ENCODE measurements around the gene KRT38. TPM values are rescaled to one million over a fixed set of nuclear protein-coding genes. Genes with fewer than 3 reads are reported as not detected.
A peak's percentile ranks its signal among the peaks of the same experiment; 100 is the strongest.

Gene KRT38
- total RNA-seq, 1 experiment from 2014 or later = not detected

GRCh38 chr17:41483991-41484826 is 43.4 kb upstream of the KRT38 start:
- H4K20me1 ChIP-seq (ENCODE audit: low read length) = no peaks in the 10 kb centered on the region
- no peaks in the 10 kb centered on the region for H3F3A ChIP-seq (ENCODE audit: low read length, unreplicated experiment)
- DNase-seq (peak; percentile 19), ATAC-seq (peak; percentile 87)
- POLR2A ChIA-PET (ENCODE audit: unreplicated experiment) = no interaction called here
- no peaks in the 10 kb centered on the region for H3K9me2 ChIP-seq (replicated peaks; ENCODE audit: low read length)
- TF ChIP-seq EZH2 (IDR thresholded peaks at IDR 0.05; ENCODE audit: low read length, unreplicated experiment) (no peak), EZH2phosphoT487 (IDR thresholded peaks at IDR 0.05; ENCODE audit: borderline replicate concordance, low read length) (no peak)
- TF ChIP-seq, protein P1, sequence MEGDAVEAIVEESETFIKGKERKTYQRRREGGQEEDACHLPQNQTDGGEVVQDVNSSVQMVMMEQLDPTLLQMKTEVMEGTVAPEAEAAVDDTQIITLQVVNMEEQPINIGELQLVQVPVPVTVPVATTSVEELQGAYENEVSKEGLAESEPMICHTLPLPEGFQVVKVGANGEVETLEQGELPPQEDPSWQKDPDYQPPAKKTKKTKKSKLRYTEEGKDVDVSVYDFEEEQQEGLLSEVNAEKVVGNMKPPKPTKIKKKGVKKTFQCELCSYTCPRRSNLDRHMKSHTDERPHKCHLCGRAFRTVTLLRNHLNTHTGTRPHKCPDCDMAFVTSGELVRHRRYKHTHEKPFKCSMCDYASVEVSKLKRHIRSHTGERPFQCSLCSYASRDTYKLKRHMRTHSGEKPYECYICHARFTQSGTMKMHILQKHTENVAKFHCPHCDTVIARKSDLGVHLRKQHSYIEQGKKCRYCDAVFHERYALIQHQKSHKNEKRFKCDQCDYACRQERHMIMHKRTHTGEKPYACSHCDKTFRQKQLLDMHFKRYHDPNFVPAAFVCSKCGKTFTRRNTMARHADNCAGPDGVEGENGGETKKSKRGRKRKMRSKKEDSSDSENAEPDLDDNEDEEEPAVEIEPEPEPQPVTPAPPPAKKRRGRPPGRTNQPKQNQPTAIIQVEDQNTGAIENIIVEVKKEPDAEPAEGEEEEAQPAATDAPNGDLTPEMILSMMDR (conservative IDR thresholded peaks at IDR 0.05; ENCODE audit: low read depth, low read length) = no peak
- intact Hi-C loops (cut with micrococcal nuclease) = no loop called here
- no peaks in the 10 kb centered on the region for H3K36me3 ChIP-seq (ENCODE audit: low read depth, low read length)
- H3K27ac ChIP-seq (ENCODE audit: low read length) = no peak overlapping the region; the same call in 1 of the 2 replicates
- no peak overlapping the region for H3K4me3 ChIP-seq (ENCODE audit: low read length)
- BruUV-seq (replicated peaks) = no TSS peak
- CTCF ChIA-PET = interaction anchor here (1.0 kb wide), 1 partner anchor 66 kb away, joined by 4 read pairs; no protein-coding TSS in a partner anchor
- H3K4me2 ChIP-seq (ENCODE audit: low read length) = no peak overlapping the region
- no peak overlapping the region for H2AFZ ChIP-seq (ENCODE audit: low read length)
- H3K27me3 ChIP-seq (ENCODE audit: low read length) = no peaks in the 10 kb centered on the region
- H3K9me3 ChIP-seq (ENCODE audit: low read length) = no peaks in the 10 kb centered on the region
- no peak overlapping the region for H3K9ac ChIP-seq (ENCODE audit: low read length)
- H3K79me2 ChIP-seq (ENCODE audit: low read length) = no peaks in the 10 kb centered on the region
- H3K4me1 ChIP-seq (ENCODE audit: insufficient read depth, low read length) = peaks cover 6% of the 10 kb centered on the region; the same call in 1 of the 2 replicates

DNA sequence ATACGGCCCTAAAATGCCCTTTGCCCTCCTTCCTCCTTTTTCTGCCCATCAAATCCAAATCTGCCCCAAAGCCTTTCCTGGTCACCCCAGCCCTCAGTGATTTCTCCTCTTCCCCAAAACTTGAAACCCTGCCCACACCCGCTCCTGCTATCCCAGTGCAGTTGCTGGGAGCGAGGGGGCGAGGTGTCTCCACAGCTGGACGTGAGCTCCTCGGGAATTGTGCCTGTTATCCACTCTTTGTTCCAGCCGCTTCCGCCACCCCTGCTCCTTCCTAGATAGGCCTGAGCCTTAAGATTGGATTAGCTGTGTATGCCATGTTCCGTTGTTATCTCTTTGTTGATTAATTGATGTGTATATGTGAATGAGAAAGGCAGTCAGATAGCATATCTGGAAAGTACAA is 42.7 kb upstream of the KRT38 start:
- Histone ChIP-seq H3K27me3 (ENCODE audit: low read length) (no peaks in the 10 kb centered on the region), H3F3A (ENCODE audit: low read length, unreplicated experiment) (no peaks in the 10 kb centered on the region), H3K9me2 (replicated peaks; ENCODE audit: low read length) (no peaks in the 10 kb centered on the region), H3K9me3 (ENCODE audit: low read length) (no peaks in the 10 kb centered on the region), H3K4me2 (ENCODE audit: low read length) (no peak overlapping the region), H4K20me1 (ENCODE audit: low read length) (no peaks in the 10 kb centered on the region), H3K79me2 (ENCODE audit: low read length) (no peaks in the 10 kb centered on the region), H3K4me1 (ENCODE audit: insufficient read depth, low read length) (peaks cover 6% of the 10 kb centered on the region; the same call in 1 of the 2 replicates), H2AFZ (ENCODE audit: low read length) (no peak overlapping the region), H3K4me3 (ENCODE audit: low read length) (no peak overlapping the region), H3K36me3 (ENCODE audit: low read depth, low read length) (no peaks in the 10 kb centered on the region), H3K27ac (ENCODE audit: low read length) (no peak overlapping the region), H3K9ac (ENCODE audit: low read length) (no peak overlapping the region)
- CTCF ChIA-PET = no interaction called here
- BruUV-seq (replicated peaks) = no TSS peak
- DNase-seq (no peak), ATAC-seq (no peak)
- intact Hi-C loops (cut with micrococcal nuclease) = no loop called here
- POLR2A ChIA-PET (ENCODE audit: unreplicated experiment) = no interaction called here
- TF ChIP-seq EZH2phosphoT487 (IDR thresholded peaks at IDR 0.05; ENCODE audit: borderline replicate concordance, low read length) (no peak), EZH2 (IDR thresholded peaks at IDR 0.05; ENCODE audit: low read length, unreplicated experiment) (no peak)
- TF ChIP-seq, protein P1 (conservative IDR thresholded peaks at IDR 0.05; ENCODE audit: low read depth, low read length) = no peak

DNA sequence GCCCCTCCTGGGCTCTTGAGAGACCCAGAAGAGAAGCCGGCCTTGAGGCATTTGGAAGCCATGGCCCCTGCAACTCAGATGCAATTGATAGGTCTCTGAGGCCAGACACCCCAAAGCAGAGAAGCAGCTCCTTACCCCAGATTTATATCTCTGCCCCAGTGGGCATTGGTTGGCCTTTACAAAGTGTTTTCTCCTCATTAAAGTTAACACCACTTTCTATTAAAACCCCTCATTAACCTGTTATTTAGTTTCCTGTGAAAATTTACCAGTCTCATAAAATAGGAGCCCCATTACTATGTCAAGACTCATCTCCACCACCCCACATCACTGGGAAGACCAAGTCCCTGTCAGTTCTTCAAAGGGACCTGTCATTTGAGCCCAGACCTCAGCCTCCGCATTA is 40.3 kb upstream of the KRT38 start, which contains the start of gene KRT35:
TSS of gene KRT35 (minus strand) at position 116 of the 400 bp plus-strand sequence. CDS start at position 62, 54 bp downstream.
- no peak for TF ChIP-seq EZH2 (IDR thresholded peaks at IDR 0.05; ENCODE audit: low read length, unreplicated experiment)
- TF ChIP-seq, protein P1 (conservative IDR thresholded peaks at IDR 0.05; ENCODE audit: low read depth, low read length) = no peak
- TF ChIP-seq EZH2phosphoT487 (IDR thresholded peaks at IDR 0.05; ENCODE audit: borderline replicate concordance, low read length) = no peak
- no peak for DNase-seq
- Histone ChIP-seq H3K9me3 (ENCODE audit: low read length) (no peaks in the 10 kb centered on the region), H3K79me2 (ENCODE audit: low read length) (no peaks in the 10 kb centered on the region), H3K9ac (ENCODE audit: low read length) (no peak within 1 kb of the TSS), H3K9me2 (replicated peaks; ENCODE audit: low read length) (no peaks in the 10 kb centered on the region), H4K20me1 (ENCODE audit: low read length) (no peaks in the 10 kb centered on the region), H3F3A (ENCODE audit: low read length, unreplicated experiment) (no peaks in the 10 kb centered on the region), H3K36me3 (ENCODE audit: low read depth, low read length) (no peaks in the 10 kb centered on the region), H2AFZ (ENCODE audit: low read length) (no peak within 1 kb of the TSS), H3K27ac (ENCODE audit: low read length) (no peak within 1 kb of the TSS), H3K27me3 (ENCODE audit: low read length) (no peaks in the 10 kb centered on the region), H3K4me3 (ENCODE audit: low read length) (no peak within 1 kb of the TSS), H3K4me1 (ENCODE audit: insufficient read depth, low read length) (peaks cover 6% of the 10 kb centered on the region; the same call in 1 of the 2 replicates), H3K4me2 (ENCODE audit: low read length) (no peak within 1 kb of the TSS)
- POLR2A ChIA-PET (ENCODE audit: unreplicated experiment) = no interaction called here
- ATAC-seq = no peak
- intact Hi-C loops (cut with micrococcal nuclease) = no loop called here
- no TSS peak for BruUV-seq (replicated peaks)
- CTCF ChIA-PET = no interaction called here

Data from PC-3 (cell line).